Astrocyte of the cerebellum (primary cell): ENCODE measurements around the gene ABCB1.

Source experiments
- DNase-seq: peaks from one replicate; pipeline ENCODE4 v3.0.0-alpha.2; 2011; ENCODE audit warnings: low read depth
- H3K4me3 ChIP-seq: 2 replicates; pipeline ENCODE4 v1.5.1; 2011; ENCODE audit warnings: mild to moderate bottlenecking, low read depth, low read length, moderate library complexity
- in situ Hi-C: cut with HindIII; loops from 2 replicates; pipeline ENCODE4 v1.10.0; 2017; ENCODE audit warnings: low sequenced_read_pairs
- TF ChIP-seq, protein P1 (sequence below): IDR thresholded peaks from 2 replicates; pipeline ENCODE4 v1.5.1; 2012; ENCODE audit warnings: low read length, low read depth, moderate library complexity, mild to moderate bottlenecking; ENCODE audit errors: missing control alignments

The ABCB1 gene

DNA sequence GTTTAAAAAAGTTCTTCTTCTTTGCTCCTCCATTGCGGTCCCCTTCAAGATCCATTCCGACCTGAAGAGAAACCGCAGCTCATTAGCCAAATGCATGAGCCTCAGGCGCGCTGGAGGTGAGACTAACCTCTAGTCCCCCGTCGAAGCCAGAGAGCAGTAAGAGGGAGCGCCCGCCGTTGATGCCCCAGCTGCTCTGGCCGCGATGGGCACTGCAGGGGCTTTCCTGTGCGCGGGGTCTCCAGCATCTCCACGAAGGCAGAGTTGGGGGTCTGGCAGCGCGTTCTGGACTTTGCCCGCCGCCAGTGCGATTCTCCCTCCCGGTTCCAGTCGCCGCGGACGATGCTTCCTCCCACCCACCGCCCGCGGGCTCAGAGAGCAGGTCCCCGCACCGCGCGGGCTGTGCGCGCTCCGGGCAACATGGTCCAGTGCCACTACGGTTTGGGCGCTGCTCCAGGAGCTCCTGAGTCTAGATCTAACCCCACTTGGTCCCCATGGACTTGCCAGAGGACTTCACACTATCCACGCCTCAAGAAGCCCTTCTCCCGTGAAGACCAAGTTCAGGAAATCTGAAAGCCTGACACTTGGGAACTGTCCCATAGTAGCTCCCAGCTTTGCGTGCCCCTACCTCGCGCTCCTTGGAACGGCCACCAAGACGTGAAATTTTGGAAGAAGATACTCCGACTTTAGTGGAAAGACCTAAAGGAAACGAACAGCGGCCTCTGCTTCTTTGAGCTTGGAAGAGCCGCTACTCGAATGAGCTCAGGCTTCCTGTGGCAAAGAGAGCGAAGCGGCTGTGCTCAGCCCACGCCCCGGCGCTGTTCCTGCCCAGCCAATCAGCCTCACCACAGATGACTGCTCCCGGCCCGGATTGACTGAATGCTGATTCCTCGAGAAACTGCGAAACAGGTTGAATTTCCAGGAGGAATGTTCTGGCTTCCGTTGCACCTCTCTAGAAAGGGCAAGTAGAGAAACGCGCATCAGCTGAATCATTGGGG, at the start of gene ABCB1:
ABCB1 (minus strand) TSS at position 755 of the 995 bp plus-strand sequence; CDS start at position 55, 700 bp downstream.
- peak within 1 kb of the TSS; percentile 54 for H3K4me3 ChIP-seq
- DNase-seq, result no peak
- in situ Hi-C loops, result no loop called here
- TF ChIP-seq, protein P1, sequence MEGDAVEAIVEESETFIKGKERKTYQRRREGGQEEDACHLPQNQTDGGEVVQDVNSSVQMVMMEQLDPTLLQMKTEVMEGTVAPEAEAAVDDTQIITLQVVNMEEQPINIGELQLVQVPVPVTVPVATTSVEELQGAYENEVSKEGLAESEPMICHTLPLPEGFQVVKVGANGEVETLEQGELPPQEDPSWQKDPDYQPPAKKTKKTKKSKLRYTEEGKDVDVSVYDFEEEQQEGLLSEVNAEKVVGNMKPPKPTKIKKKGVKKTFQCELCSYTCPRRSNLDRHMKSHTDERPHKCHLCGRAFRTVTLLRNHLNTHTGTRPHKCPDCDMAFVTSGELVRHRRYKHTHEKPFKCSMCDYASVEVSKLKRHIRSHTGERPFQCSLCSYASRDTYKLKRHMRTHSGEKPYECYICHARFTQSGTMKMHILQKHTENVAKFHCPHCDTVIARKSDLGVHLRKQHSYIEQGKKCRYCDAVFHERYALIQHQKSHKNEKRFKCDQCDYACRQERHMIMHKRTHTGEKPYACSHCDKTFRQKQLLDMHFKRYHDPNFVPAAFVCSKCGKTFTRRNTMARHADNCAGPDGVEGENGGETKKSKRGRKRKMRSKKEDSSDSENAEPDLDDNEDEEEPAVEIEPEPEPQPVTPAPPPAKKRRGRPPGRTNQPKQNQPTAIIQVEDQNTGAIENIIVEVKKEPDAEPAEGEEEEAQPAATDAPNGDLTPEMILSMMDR, result no peak

DNA sequence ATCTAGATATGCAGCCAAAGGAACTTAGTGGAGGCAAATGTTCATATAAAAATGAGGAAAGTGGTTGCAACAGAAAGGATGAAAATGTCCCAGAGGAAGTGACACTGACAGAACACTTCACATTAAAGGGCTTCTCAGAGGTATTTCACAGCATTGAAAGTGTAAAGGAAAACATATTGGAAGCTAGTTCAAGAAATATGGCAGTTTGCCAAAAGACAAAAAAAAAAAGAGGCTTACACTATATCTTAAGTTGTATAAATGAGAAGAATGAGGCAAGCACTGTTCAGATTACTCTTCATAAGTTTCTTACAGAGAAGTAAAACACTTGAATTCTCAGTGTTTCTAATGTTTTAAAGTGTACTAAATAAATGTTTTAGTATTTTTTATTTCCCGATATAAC, 47.6 kb upstream of the ABCB1 start:
- DNase-seq, result no peak
- no peak overlapping the region for H3K4me3 ChIP-seq
- in situ Hi-C loops, result no loop called here
- TF ChIP-seq, protein P1, result no peak

DNA sequence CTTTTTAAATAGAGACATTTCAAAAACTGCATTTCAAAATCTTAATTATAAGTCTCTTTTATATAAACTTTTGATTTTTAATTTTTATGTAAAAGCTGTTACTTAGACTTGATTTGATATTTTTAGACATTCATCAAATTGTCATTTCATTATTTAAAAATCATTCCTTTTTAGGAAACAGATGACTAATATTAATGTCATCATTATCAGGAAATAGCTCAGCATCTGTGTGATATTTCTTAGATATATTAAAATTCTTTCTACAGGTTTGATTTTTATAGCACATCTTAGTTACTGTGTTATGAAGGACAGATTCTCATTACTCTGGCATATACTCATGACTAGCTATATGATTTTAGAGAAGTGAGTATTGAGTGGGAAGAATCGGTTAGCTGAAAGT, 44.8 kb upstream of the ABCB1 start:
- TF ChIP-seq, protein P1, result no peak
- DNase-seq, result no peak
- in situ Hi-C loops, result no loop called here
- H3K4me3 ChIP-seq, result no peak overlapping the region

DNA sequence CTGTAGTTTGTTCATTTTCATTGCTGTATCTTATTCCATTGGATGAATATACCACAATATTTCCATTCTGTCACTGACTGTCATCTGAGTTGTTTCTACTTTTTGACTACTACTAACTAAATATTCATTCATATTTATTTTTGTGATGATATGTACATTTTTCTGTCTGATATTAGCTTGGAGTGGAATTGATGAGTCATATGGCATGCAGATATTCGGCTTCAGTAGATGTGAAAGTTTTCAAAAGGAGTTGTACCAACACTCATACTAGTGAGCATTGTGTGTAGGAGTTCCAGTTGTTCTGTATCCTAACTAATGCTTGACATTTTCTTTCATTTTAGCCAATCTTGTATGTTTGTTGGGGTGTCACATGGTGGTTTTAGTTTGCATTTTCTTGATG, 35.2 kb upstream of the ABCB1 start:
- no peak for DNase-seq
- H3K4me3 ChIP-seq, result no peak overlapping the region
- TF ChIP-seq, protein P1, result no peak
- in situ Hi-C loops, result no loop called here

DNA sequence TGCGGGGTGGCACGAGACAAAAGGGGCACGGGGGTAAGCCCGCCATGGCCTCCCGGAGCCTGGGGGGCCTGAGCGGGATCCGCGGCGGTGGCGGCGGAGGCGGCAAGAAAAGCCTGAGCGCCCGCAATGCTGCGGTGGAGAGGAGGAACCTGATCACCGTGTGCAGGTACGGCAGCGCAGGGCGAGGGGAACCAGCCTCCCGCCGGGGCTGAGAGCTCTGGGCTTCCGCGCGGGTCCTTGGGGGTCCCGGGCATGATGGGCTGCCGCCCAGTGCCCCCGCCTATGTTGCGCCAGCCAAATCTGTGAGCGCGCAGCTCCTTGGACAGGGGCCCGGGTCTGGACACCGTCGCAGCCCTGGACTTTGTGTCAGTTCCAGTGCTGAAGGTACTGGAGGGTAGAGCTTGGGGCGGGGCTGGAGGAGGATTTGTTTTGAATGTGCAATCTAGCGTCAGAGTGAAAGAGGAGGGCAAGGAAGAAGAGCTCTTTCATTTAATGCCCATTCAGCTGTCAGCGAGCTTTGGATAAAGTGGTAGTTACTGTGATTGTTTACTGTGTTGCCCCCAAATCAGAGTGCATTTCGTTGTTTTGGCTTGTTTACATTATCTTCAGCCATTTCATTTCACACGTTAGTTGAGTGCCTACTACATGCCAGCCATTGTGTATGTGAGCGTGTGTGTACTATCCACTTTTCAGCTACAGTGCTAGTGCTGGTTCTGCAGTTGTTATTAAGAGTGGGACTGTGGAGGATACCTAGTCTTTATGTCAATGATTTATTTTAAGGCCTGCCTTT, 28.3 kb upstream of the ABCB1 start:
- in situ Hi-C loops, result no loop called here
- peak overlapping the region; percentile 66 for H3K4me3 ChIP-seq
- no peak for DNase-seq
- TF ChIP-seq, protein P1, result no peak

DNA sequence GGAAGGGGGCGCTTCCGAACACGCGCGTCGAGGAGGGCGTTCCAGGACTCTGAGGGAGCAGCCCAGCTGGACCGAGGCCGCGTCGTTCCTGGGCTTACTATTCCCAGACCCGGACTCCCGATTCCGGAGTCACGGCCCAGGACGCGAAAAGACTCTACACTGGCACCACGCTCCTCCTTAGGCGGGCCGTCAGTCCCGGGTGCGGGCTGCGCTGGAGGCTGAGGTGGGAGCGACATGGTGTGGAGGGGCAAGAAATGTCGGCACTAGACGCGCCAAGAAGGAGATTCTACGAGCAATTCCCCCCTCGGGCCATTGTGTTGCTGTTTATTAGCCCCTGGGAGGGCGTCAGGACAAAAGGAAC, 26.9 kb upstream of the ABCB1 start:
- TF ChIP-seq, protein P1, result no peak
- peak overlapping the region; percentile 66 for H3K4me3 ChIP-seq
- DNase-seq, result no peak
- in situ Hi-C loops, result no loop called here
